ENCODE data around the gene REXO1. TPM values are rescaled to one million over a fixed set of nuclear protein-coding genes. Genes with fewer than 3 reads are reported as not detected.
A peak's percentile ranks its signal among the peaks of the same experiment; 100 is the strongest.

REXO1 gene
- polyA plus RNA-seq, 1 donor, result 22.8 TPM

GRCh38 chr19:1828279-1829238 lies 19.7 kb downstream of the REXO1 start:
- no peak for DNase-seq (ENCODE audit: low read depth)

DNA sequence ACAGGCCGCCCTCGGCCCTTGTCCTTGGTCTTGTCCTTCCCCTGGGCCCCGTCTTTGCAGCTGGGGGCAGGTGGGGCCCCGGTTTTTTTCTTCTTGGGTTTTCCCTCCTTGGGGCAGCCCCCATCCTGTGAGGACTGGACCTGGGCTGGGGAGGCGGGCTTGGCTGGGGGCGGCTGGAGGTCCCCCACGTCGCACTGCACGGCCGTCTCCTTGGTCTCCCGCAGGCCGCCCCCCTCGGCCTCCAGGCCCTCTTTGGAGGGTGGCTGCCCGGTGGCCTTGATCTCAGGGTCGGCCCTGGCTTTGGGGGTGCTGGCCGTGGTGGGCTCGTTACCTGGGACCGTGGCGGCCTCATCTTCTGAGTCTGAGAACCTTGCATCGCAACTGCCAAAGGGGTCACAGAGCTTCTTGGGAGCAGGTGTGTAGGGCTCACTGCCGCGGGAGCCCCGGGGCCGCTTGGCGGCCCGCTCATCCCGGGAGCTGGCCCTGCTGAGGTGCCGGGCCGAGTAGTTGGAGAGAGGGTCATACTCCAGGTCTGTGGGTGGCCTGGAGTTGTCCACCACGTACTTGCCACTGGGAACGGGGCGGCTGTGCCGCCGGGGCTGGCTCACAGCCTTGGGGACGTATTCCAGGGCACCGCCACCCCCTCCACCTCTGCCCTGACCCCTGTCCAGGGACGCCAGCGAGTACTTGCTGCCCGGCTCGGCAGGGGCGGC lies 20.6 kb downstream of the REXO1 start:
- no peak for DNase-seq (ENCODE audit: low read depth)

DNA sequence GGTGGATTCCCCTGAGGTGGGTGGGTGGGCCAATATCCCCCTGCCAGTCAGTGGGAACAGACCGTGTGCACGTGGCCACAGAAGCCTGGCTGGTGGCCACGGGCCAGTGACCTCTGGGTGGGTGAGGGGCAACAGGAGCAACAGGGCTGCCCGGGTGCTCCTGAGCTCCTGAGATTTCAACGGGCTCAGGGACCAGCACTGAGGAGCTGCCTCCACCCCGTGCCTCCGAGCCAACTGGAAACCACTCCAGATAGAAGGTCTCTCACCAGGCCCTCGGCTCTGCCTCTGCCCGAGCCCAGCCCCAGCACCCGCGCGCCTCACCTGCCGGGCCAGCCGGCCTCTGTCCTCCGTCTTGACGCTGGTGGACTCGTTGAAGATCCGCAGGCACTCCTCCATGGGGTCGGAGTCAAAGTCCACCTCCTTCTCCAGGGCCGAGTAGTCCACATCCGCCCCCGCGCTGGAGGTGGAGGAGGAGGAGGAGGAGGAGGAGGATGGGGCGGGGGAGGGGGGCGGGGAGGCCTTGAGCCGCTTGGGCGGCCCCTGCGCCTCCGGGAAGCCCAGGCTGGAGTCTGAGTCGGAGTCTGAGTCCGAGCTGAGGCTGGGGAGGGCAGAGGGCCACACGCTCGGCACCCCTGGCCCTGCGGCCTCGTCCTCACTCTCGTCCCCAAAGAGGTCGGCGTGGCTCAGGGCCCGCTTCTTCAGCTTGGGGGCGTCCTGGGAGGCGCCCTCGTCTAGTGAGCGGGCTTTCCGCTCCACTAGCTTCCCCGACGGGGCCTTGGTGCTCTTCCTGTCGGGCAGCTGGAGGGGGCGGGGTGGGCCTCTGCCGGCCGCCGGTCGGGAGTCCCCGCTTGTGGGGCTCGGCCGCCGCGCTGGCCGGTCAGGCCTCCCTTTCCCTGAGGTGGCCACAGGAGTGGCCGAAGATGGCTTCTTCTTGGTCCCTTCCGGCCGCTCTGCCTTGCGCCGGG lies 21.4 kb downstream of the REXO1 start:
- no peak for DNase-seq (ENCODE audit: low read depth)

DNA sequence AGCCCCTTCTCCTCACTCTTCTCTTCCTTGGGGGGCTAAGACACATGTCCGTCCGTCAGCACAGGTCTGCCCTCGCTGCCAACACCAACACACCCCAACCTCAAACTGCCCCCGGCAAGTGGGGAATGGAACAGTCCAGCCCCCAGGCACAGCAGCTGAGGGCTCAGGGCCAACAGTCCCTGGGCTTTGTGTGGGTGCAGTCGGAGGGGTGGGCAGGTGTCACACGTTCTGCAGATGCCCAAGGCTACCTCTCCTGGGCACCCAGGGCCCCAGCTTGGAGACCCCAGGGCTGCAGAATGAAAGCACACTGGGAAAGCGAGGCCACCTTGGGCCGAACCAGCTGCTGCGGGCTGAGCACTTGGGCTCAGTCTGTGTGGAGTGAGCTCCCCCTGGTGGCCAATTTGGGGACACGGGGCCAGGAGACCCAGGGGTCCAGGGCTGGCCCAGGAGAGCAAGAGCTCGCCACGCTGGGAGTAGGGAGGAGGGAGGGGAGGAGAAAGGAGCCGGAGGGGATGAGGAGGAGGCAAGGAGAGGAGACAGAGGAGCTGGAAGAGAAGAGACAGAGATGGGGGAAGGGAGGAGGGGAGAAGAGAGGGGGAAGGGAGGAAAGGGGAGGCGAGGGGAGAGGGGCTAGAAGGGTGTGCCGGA lies 22.2 kb downstream of the REXO1 start:
- DNase-seq (ENCODE audit: low read depth), result peak; percentile 29

GRCh38 chr19:1824252-1824622 lies 24.0 kb downstream of the REXO1 start:
- DNase-seq (ENCODE audit: low read depth), result no peak

DNA sequence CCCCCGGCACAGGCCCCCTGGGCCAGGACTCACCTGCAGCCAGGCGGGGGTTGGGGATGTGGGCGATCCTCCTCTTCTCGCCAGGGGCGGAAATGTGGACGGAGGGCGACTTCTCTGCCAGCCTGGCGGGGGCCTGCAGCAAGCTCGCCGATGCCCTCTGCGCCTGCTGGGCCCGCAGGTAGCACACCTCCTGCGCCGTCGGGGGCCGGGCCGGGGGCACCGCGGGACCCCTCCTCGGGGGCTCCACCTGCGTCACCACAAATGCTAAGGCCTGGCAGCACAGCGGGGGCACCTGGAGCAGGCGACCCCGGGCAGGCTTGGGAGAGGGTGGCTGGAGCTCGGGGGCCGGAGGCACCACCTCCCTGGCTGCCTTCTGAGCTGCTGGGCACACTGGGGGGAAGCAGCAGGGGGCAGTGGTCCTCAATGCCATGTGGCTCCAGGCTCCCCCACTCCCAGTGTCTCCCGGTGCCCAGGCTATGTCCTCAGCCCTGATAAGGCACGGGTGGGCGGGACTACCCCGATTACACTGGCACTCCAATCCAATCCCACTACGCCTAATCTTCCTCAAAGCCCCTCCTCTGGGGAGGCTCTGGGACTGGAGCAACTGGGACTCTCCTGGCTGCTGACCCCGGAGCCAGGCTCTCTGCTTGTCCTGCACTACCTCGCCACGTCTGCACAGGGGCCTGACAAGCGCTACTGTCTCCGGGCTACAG lies 24.6 kb downstream of the REXO1 start:
- DNase-seq (ENCODE audit: low read depth), result no peak

DNA sequence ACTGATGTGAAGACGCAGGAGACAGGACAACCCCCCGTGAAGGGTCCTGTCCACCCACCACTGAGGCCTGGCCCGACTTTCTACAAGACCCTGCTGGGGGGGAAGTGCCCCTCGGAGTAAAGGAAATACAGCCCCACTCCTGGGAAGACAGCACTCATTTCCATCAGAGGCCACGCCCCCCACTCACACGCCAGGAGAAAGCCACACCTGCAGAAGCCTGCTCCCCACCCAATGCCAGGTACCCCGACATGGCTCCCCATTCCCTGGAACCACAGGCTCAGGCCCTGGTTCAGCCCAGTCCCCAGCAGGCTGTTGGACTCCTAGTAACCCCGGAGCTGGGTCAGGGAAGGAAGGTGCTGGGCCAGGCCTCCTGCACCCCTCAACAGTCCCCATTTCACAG lies 25.3 kb downstream of the REXO1 start:
- DNase-seq (ENCODE audit: low read depth), result no peak

DNA sequence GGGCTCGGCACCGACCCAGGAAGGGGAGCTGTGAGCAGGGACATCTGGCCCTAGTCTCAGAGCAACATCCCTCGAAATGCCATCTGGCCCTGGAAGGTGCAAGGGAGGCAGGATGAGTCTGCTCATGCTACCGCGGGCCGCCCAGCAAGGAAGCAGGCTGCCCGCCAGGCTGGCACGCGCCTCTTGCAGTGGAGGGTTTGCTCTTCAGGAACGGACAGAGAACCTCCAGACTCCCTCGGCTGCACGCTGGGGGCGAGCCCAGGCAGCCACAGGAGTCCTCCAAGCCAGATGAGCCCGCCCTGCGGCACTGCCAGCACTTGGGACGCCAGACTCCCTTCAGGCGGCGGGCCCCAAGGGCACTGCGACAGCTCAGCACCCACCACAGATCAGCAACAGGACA lies 26.1 kb downstream of the REXO1 start:
- no peak for DNase-seq (ENCODE audit: low read depth)

GRCh38 chr19:1819341-1820255 lies 28.7 kb downstream of the REXO1 start:
- no peak for DNase-seq (ENCODE audit: low read depth)

DNA sequence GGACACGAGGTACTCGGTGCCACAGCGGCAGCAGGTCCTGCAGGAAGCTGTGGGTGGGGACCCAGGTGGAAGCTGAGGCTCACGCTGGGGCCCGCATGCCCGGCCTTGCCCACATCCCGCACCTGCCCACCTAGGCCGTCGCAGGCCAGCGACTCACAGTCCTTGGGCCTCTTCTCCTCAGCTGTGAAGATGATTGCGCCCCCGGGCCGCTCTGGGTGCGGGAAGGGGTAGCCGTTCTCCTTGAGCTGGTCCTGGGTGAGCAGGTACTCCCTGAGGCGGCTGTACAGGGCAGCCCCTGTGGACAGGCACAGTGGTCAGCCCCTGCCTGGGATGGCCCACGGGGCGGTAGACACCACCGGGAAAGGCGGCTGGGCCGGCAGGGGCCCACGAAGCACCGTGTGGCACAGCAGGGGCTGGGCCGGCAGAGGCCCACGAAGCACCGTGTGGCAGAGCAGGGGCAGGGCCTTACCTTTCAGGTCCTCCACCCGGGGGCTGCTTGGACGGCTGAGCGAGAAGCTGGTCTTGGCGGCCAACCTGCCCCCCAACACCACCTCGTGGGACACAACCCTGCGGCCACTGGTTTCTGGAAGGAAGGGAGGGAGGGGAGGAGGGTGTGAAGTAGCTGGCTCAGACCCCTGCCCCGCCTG lies 29.6 kb downstream of the REXO1 start:
- no peak for DNase-seq (ENCODE audit: low read depth)

DNA sequence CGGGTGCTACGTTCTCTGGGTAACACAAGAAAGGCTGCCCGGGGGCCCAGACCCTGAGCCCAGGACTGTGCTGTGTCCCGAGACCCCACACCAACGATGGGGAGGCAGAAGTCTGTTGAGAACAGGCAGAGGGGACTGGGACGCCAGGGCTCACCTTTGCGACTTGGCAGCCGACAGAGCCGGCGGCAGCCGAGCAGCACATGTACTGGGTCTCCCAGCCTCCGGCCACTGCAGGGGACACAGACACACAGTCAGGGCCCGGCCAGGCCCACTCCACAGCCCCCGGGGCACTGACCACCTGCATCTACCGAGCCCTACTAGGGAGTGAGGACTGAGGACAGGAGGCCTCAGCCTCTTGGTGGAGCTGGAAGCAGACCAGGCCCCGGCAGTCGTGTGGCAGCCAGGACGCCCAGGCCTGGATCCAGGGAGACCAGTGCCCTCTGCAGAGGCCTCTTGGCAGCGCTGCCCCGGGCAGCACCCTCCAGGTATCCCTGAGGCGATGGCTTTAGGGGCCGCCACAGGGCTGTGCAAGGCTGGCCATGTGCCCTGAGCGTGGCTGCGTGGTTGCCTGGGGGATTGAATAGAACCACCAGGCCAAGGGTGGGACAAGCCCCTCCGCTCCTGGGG lies 30.6 kb downstream of the REXO1 start:
- DNase-seq (ENCODE audit: low read depth), result no peak

- no peak for DNase-seq (ENCODE audit: low read depth)
These were observed 31.6 kb downstream of the REXO1 start for GRCh38 chr19:1816530-1817298.

- no peak for DNase-seq (ENCODE audit: low read depth)
These were observed 32.4 kb downstream of the REXO1 start for GRCh38 chr19:1815605-1816529.

DNA sequence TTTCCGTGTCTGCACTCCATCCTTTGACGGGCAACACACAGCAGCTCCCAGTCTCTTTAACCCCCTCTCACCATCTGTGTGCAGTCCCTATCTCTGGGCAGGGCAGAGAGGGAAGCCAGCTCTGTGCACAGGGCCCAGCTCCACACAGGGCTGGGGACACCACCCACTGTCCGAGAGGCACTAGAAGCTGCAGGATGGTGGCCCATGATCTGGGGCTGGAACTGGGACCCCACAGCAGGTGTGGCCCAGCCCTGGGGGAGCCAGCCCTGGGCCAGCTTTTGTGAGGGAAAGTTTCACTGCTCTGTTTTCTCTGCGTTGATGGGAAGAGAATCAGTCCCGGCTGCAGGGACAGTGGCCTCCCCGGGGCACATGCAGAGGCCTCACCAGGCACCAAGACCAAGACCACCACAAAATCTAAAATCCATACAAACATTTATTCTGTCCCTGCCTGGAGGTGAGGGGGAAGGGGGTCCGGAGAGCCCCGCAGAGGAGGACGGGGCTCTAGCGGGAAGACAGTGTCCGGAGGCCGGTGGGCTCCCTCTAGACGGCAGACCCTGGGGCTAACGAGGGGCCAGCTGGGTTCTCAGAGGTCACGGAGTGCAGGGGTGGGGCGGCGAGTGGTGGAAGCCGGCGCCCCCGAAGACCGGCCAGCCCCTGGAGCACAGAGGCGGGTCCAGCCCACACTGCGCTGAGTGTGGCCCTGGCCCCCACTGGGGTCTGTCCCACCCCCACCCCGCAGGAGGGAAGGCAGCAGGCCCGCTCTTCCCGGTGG lies 33.3 kb downstream of the REXO1 start:
- no peak for DNase-seq (ENCODE audit: low read depth)

- DNase-seq (ENCODE audit: low read depth), result no peak
These were observed 33.9 kb downstream of the REXO1 start for GRCh38 chr19:1814391-1814790.

Measured in forelimb muscle (tissue), 1 donor.